Osteoblast (primary cell): Measurements from ENCODE around the gene EIF6. TPM values are rescaled to one million over a fixed set of nuclear protein-coding genes. Genes with fewer than 3 reads are reported as not detected.

Experiments used
- DNase-seq: peaks from one replicate; pipeline ENCODE4 v3.0.0; 2011; ENCODE audit warnings: low spot score, mixed read lengths; ENCODE audit not compliant: insufficient read length; ENCODE audit errors: missing footprints
- H2AFZ ChIP-seq: 2 replicates; pipeline ENCODE4 v1.6.0; 2011; ENCODE audit warnings: mild to moderate bottlenecking, low read length
- H3K27ac ChIP-seq: 2 replicates; pipeline ENCODE4 v1.5.1; 2011; ENCODE audit warnings: mild to moderate bottlenecking, low read depth, low read length, moderate library complexity
- H3K27me3 ChIP-seq: 2 replicates; pipeline ENCODE4 v1.6.0; 2012; ENCODE audit warnings: mild to moderate bottlenecking, control low read depth, inconsistent platforms, low read length, moderate library complexity; ENCODE audit not compliant: insufficient read depth
- H3K36me3 ChIP-seq: 2 replicates; pipeline ENCODE4 v1.5.1; 2011; ENCODE audit warnings: mild to moderate bottlenecking, low read length, control low read depth, moderate library complexity; ENCODE audit not compliant: insufficient read depth
- H3K4me1 ChIP-seq: 2 replicates; pipeline ENCODE4 v1.5.1; 2011; ENCODE audit warnings: mild to moderate bottlenecking, low read length, control low read depth, moderate library complexity; ENCODE audit not compliant: insufficient read depth
- H3K4me2 ChIP-seq: 2 replicates; pipeline ENCODE4 v1.6.0; 2011; ENCODE audit warnings: mild to moderate bottlenecking, low read length; ENCODE audit not compliant: insufficient read depth
- H3K4me3 ChIP-seq: fragments of 200-600 bp; sonication (generic); 3 replicates; pipeline ENCODE4 v1.5.1; 2012; ENCODE audit warnings: mild to moderate bottlenecking, low read length, inconsistent platforms; ENCODE audit not compliant: insufficient read depth
- H3K79me2 ChIP-seq: 2 replicates; pipeline ENCODE4 v1.6.0; 2012; ENCODE audit warnings: mild to moderate bottlenecking, low read length, control low read depth, inconsistent platforms; ENCODE audit not compliant: insufficient read depth
- H3K9me3 ChIP-seq: 2 replicates; pipeline ENCODE4 v1.5.1; 2011; ENCODE audit warnings: low read depth, low read length, control low read depth
- H4K20me1 ChIP-seq: 2 replicates; pipeline ENCODE4 v1.6.0; 2012; ENCODE audit warnings: mild to moderate bottlenecking, low read length, control low read depth; ENCODE audit not compliant: insufficient read depth
- total RNA-seq: library from RNA; depleted of rRNA; stranded (reverse); fragments of >200 nt; gene quantifications from 2 replicates; pipeline ENCODE4 v1.2.3, GENCODE V29; 2012
- TF ChIP-seq, protein P1 (sequence below): IDR thresholded peaks from 2 replicates; pipeline ENCODE4 v1.5.1; 2011; ENCODE audit warnings: mild to moderate bottlenecking, low read depth, low read length, moderate library complexity; ENCODE audit errors: extremely low read depth

Gene EIF6
- 109 and 121 TPM in 2 replicates for total RNA-seq

DNA sequence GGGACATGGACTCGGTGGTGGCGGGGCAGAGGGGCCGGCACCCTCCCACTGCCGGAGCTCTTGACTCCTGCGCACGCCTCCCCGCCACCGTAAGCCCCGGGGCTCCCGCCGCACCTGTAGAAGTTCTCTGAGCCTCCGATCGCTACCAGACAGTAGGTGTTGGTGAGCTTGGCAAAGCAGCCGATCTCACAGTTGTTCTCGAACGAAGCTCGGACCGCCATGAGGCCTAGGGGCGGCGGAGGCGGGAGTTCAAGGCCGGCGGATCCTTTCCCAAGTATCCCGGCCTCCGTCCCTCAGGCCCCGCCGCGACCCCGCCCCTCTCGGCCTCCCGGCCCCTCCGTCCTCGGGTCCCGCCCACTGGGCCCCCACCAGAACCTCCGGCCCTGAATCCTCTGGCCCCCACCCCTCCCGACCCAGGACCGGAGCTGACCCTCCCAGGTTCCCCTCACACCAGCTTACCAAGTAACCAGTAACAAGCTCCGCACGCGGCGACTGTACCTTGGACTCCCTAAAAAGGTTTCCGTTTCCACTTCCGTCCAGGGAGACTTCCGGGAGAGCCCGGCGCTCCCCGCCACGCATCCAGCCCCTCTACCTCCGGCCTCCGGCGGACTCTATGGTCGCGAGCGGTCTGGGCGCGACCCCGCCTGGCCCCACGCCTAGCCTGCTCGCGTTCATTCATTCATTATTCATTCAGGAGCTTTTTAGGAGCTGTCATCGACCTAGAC, at the start of gene EIF6:
Gene EIF6 (minus strand): TSS at position 506 of the 725 bp plus-strand sequence. CDS start 285 bp downstream, at position 221.
- H3K4me2 ChIP-seq = peak within 1 kb of the TSS; percentile 87
- no peaks in the 10 kb centered on the region for H3K27me3 ChIP-seq
- H3K4me1 ChIP-seq = peaks cover 18% of the 10 kb centered on the region
- H2AFZ ChIP-seq = peak within 1 kb of the TSS; percentile 92
- H3K27ac ChIP-seq = peak within 1 kb of the TSS; percentile 70
- DNase-seq = peak; percentile 99
- peaks cover 13% of the 10 kb centered on the region for H4K20me1 ChIP-seq
- peak within 1 kb of the TSS; percentile 85 for H3K4me3 ChIP-seq
- H3K79me2 ChIP-seq = peaks cover 57% of the 10 kb centered on the region
- no peaks in the 10 kb centered on the region for H3K9me3 ChIP-seq
- TF ChIP-seq, protein P1, sequence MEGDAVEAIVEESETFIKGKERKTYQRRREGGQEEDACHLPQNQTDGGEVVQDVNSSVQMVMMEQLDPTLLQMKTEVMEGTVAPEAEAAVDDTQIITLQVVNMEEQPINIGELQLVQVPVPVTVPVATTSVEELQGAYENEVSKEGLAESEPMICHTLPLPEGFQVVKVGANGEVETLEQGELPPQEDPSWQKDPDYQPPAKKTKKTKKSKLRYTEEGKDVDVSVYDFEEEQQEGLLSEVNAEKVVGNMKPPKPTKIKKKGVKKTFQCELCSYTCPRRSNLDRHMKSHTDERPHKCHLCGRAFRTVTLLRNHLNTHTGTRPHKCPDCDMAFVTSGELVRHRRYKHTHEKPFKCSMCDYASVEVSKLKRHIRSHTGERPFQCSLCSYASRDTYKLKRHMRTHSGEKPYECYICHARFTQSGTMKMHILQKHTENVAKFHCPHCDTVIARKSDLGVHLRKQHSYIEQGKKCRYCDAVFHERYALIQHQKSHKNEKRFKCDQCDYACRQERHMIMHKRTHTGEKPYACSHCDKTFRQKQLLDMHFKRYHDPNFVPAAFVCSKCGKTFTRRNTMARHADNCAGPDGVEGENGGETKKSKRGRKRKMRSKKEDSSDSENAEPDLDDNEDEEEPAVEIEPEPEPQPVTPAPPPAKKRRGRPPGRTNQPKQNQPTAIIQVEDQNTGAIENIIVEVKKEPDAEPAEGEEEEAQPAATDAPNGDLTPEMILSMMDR = no peak
- H3K36me3 ChIP-seq = peaks cover 30% of the 10 kb centered on the region

DNA sequence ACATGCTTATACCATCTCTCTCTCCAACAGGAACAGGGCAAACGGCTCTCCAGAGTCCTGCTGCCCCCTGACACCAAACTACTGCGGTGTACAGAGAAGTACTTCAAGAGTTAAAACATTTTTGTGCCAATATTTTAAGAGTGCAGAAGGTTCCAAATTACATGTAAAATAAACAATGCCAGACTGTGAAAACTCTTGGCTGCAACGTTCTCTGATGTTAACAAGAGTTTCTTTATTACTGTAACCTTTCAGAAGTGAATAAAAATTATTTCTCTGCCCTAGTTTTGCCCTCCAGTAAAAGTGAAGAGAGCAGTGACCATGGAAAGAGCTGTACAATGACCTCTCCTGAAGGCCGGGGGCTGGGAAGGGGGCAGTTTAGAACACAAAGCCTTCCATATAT, 49.0 kb upstream of the EIF6 start:
- no peak for DNase-seq
- Histone ChIP-seq H3K4me1 (peaks cover 28% of the 10 kb centered on the region), H3K27ac (no peak overlapping the region), H3K27me3 (no peaks in the 10 kb centered on the region), H3K4me2 (no peak overlapping the region), H3K9me3 (no peaks in the 10 kb centered on the region), H3K4me3 (no peak overlapping the region), H3K79me2 (no peaks in the 10 kb centered on the region), H2AFZ (no peak overlapping the region), H4K20me1 (no peaks in the 10 kb centered on the region), H3K36me3 (peaks cover 4% of the 10 kb centered on the region)
- TF ChIP-seq, protein P1 = no peak

DNA sequence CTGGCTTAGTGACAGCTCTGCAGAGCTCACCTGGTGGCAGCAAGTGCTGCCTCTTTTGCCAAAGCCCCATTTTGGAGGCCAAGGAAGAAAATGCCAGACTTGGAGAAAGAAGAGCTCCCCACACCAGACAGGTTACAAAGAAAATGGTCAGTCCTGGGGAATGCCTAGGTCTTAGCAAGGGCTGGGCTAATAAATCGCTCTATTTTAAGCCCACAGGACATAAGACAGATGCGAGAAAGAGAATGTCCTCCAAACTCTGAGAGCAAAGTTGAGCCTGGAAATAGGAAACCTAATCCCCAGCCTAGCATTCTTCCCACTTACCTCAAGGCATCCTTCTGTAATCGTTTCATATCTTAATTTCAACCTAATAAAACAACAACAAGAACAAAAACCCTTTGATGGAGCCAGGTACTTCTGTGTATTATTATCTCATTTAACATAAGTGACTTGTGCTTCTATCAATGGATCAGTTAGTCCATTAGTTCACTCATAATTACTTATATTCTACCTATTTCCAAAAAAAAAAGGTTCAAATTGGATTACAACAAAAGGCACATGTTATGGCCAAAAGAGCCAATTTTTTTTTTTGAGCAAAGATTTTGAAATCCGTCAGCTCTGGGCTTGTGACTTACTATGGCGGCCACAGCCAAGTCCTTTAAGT, 48.1 kb upstream of the EIF6 start:
- Histone ChIP-seq H3K36me3 (peaks cover 4% of the 10 kb centered on the region), H3K79me2 (no peaks in the 10 kb centered on the region), H2AFZ (no peak overlapping the region), H3K27ac (no peak overlapping the region), H4K20me1 (no peaks in the 10 kb centered on the region), H3K4me3 (no peak overlapping the region), H3K4me1 (peaks cover 23% of the 10 kb centered on the region), H3K9me3 (no peaks in the 10 kb centered on the region), H3K27me3 (no peaks in the 10 kb centered on the region), H3K4me2 (no peak overlapping the region)
- DNase-seq = no peak
- TF ChIP-seq, protein P1 = no peak

- Histone ChIP-seq H3K27ac (no peak overlapping the region), H2AFZ (no peak overlapping the region), H3K4me3 (no peak overlapping the region), H3K9me3 (no peaks in the 10 kb centered on the region), H3K4me1 (peaks cover 27% of the 10 kb centered on the region), H3K79me2 (no peaks in the 10 kb centered on the region), H4K20me1 (no peaks in the 10 kb centered on the region), H3K27me3 (no peaks in the 10 kb centered on the region), H3K36me3 (peaks cover 4% of the 10 kb centered on the region), H3K4me2 (no peak overlapping the region)
- TF ChIP-seq, protein P1 = peak; percentile 67
- DNase-seq = peak; percentile 15
Measured at GRCh38 chr20:35329435-35330139, 45.0 kb upstream of the EIF6 start.
